Kidney (tissue), 14 donors: Measurements from ENCODE around the gene FSTL5. TPM values are rescaled to one million over a fixed set of nuclear protein-coding genes. Genes with fewer than 3 reads are reported as not detected.

Experiments used
- DNase-seq, 5 donors: peaks; one replicate each; pipeline ENCODE4 v3.0.0-alpha.2; 2013 to 2020
- FAIRE-seq: peaks from 2 replicates; lab custom pipeline; 2012; peaks lifted over from hg19 to GRCh38; lab: Jason Lieb, UNC
- H3K27ac ChIP-seq, 2 donors: one replicate each; pipeline ENCODE4 v1.7.0; 2013; ENCODE audit warnings: low read depth in 2 of 2, low read length in 2 of 2, inconsistent platforms in 1 of 2
- H3K27me3 ChIP-seq: one replicate; pipeline ENCODE4 v1.7.1; 2013; ENCODE audit warnings: low read length, inconsistent platforms; ENCODE audit not compliant: control insufficient read depth, insufficient read depth
- H3K36me3 ChIP-seq, 3 donors: one replicate each; pipeline versions ENCODE4 v1.7.0 to v1.7.1; 2013; ENCODE audit warnings: low read length in 3 of 3, control low read depth in 1 of 3, inconsistent platforms in 1 of 3; ENCODE audit not compliant: insufficient read depth in 3 of 3, control insufficient read depth in 2 of 3
- H3K4me1 ChIP-seq, 3 donors: one replicate each; pipeline versions ENCODE4 v1.7.0 to v1.7.1; 2013; ENCODE audit warnings: low read length in 3 of 3, inconsistent platforms in 1 of 3, low read depth in 1 of 3; ENCODE audit not compliant: control insufficient read depth in 2 of 3, insufficient read depth in 2 of 3
- H3K4me3 ChIP-seq, 3 donors: one replicate each; pipeline versions ENCODE4 v1.7.0 to v1.8.1; 2013; ENCODE audit warnings: low read length in 3 of 3, control low read depth in 1 of 3, inconsistent platforms in 1 of 3
- H3K9ac ChIP-seq, 3 donors: one replicate each; pipeline versions ENCODE4 v1.7.0 to v1.7.1; 2013; ENCODE audit warnings: low read length in 3 of 3, control low read depth in 1 of 3, inconsistent platforms in 1 of 3
- H3K9me3 ChIP-seq, 3 donors: one replicate each; pipeline versions ENCODE4 v1.7.0 to v1.7.1; 2013; ENCODE audit warnings: low read length in 3 of 3, control low read depth in 1 of 3, inconsistent platforms in 1 of 3; ENCODE audit not compliant: control insufficient read depth in 2 of 3, insufficient read depth in 1 of 3
- intact Hi-C: fragments of 100-400 bp; cut with DNase I; formaldehyde crosslinking; loops from one replicate; pipeline ENCODE4 v1.11.1; 2022
- polyA plus RNA-seq: library from polyadenylated mRNA; stranded (reverse); fragments of 350-450 nt; fragmentation: Illumina TruSeq; extraction: RNeasy Lipid Tissue Mini Kit (QIAGEN cat#74804); gene quantifications from one replicate; pipeline ENCODE4 v1.2.3, GENCODE V29; 2014; ENCODE audit warnings: low read depth, low replicate concordance; ENCODE audit not compliant: insufficient read depth
- total RNA-seq: library from RNA; stranded (reverse); fragmentation: NEBNext Ultra II Directional; extraction: Animal tissue kit (Norgen Biotek cat#: 25700); gene quantifications from one replicate; pipeline ENCODE4 v1.2.1, GENCODE V29; 2021
- TF ChIP-seq, protein P1 (sequence below): IDR thresholded peaks from 3 replicates; pipeline ENCODE4 v1.5.1; 2012; ENCODE audit warnings: mild to moderate bottlenecking, moderate library complexity, borderline replicate concordance; ENCODE audit not compliant: insufficient read depth; ENCODE audit errors: extremely low read depth
- donor health status: control.
- donor health status: control.
- donor health status: control.
- donor health status: control.
- donor health status: control.
- donor health status: DM: yes; HTN: yes; CAD: no.
- donor health status: Normal renal cell carcinoma (clear cell type).

FSTL5 gene
- total and polyA plus RNA-seq, 2 donors from 2014 or later = 0.09 TPM; not detected in 1

DNA sequence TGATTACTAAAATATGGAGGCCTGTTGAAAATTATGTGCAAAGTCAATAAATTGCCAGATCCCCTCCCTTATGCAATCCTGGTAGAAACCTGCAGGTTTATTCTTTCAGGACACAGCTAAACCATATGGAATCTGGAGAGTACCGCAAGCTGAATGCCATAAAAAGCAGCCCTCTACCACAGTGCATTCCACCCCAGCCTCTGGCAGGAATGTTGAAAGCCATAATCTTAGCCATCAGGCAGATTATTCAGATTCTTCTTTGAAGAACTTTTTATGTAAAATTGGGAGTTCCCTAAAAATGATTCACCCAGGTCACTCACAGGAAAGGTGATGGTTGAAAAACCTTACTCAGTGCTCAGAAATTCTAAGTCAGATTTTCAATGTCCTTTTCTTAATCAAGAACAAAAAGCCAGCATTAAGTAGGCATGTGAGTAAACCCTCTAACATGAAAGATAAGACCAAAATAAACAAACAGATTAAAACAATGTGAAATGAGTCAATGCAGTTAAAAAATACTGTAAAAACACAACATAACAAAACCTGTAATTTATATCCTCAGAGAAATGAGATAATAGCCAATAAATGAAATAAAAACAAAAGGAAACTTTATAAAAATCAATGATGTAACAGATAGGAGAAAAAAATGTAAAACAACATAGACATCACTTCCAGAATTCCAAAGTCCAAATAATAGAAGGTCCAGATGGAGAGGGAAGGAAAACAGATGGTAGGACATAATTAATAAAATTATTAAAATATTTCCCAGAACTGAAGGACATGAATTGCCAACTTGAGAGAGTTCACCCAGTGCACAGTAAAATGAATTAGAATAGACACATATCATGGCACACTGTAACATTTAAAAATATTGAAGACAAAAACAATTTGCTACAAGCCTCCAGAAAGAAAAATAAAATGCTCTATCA, 226.9 kb downstream of the FSTL5 start:
- Histone ChIP-seq H3K9ac (no peak overlapping the region), H3K4me3 (no peak overlapping the region), H3K27ac (no peak overlapping the region), H3K36me3 (no peaks in the 10 kb centered on the region), H3K4me1 (no peaks in the 10 kb centered on the region), H3K9me3 (no peaks in the 10 kb centered on the region), H3K27me3 (no peaks in the 10 kb centered on the region)
- TF ChIP-seq, protein P1, sequence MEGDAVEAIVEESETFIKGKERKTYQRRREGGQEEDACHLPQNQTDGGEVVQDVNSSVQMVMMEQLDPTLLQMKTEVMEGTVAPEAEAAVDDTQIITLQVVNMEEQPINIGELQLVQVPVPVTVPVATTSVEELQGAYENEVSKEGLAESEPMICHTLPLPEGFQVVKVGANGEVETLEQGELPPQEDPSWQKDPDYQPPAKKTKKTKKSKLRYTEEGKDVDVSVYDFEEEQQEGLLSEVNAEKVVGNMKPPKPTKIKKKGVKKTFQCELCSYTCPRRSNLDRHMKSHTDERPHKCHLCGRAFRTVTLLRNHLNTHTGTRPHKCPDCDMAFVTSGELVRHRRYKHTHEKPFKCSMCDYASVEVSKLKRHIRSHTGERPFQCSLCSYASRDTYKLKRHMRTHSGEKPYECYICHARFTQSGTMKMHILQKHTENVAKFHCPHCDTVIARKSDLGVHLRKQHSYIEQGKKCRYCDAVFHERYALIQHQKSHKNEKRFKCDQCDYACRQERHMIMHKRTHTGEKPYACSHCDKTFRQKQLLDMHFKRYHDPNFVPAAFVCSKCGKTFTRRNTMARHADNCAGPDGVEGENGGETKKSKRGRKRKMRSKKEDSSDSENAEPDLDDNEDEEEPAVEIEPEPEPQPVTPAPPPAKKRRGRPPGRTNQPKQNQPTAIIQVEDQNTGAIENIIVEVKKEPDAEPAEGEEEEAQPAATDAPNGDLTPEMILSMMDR = no peak
- DNase-seq = no peak
- FAIRE-seq = no peak
- intact Hi-C loops = no loop called here

DNA sequence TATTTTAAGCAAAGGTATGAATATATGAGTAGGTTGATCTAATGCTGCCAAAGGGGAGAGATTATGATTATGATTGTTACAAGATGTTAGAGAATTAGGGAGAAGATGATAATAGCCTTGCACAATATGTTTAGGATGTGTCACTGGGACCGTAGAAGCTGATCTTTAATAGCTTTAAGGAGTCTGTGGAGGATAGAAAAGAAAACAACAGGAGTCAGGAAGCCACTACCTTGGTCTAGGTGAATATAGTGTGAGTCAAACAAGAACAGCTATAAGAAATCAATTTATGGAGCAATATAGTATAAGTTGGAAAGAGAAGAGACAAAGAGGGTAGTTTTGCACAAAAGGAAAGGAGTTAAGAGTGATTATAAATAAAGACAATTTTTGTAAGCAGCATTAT, 232.7 kb downstream of the FSTL5 start:
- Histone ChIP-seq H3K27ac (no peak overlapping the region), H3K9me3 (no peaks in the 10 kb centered on the region), H3K4me3 (no peak overlapping the region), H3K9ac (no peak overlapping the region), H3K36me3 (no peaks in the 10 kb centered on the region), H3K27me3 (no peaks in the 10 kb centered on the region), H3K4me1 (no peaks in the 10 kb centered on the region)
- DNase-seq (no peak), FAIRE-seq (no peak)
- intact Hi-C loops = no loop called here
- TF ChIP-seq, protein P1 = no peak

DNA sequence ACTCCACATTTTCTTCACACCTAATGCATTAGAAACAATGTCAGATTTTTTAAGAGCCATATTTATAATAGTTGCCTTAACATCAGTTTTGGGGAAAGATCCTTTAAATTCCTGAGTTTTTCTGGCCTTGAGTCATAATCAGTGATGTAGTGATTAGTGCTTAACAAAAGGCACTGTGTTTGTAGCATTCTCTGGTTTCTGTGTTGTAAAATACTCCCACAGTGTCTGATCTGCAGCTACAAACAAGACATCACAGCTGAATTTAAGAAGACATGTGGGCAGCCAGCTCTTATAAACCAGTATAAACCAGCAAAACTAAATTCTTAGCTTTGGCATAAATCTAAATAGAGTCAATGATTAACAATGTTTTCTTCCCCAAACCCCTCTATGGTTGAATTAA, 233.8 kb downstream of the FSTL5 start:
- Histone ChIP-seq H3K27ac (no peak overlapping the region), H3K27me3 (no peaks in the 10 kb centered on the region), H3K4me1 (no peaks in the 10 kb centered on the region), H3K36me3 (no peaks in the 10 kb centered on the region), H3K4me3 (no peak overlapping the region), H3K9ac (no peak overlapping the region), H3K9me3 (no peaks in the 10 kb centered on the region)
- TF ChIP-seq, protein P1 = no peak
- intact Hi-C loops = no loop called here
- no peak for FAIRE-seq
- DNase-seq = peak in 1 of 5 donors; percentile 13
